GM12878 (cell line): ENCODE data around the gene CHD1L.

Source experiments
- BHLHE40 ChIP-seq, 2 experiments: fragments of 450-650 bp in 1 of 2; IDR thresholded peaks; 2 replicates each; pipeline ENCODE4 v1.6.1; 2011 to 2017; ENCODE audit warnings: low read depth in 2 of 2, borderline replicate concordance in 1 of 2, improper control_type of control experiment in 1 of 2, low read length in 1 of 2, mild to moderate bottlenecking in 1 of 2
- SP1 ChIP-seq: IDR thresholded peaks from one replicate; pipeline ENCODE4 v1.6.1; 2011; ENCODE audit warnings: low read depth, low read length
- SPI1 ChIP-seq: IDR thresholded peaks from 2 replicates; pipeline ENCODE4 v1.6.1; 2011; ENCODE audit warnings: low read depth, mild to moderate bottlenecking, low read length, moderate library complexity, borderline replicate concordance; ENCODE audit not compliant: insufficient read depth
- TBL1XR1 ChIP-seq: IDR thresholded peaks from 2 replicates; pipeline ENCODE4 v1.6.1; 2012; ENCODE audit warnings: low read depth, low read length, improper control_type of control experiment
- TF ChIP-seq, protein P1 (sequence below), 3 experiments: IDR thresholded peaks in 2 of 3; conservative IDR thresholded peaks in 1 of 3; 2 replicates each; pipeline ENCODE4 v1.5.1; 2011; ENCODE audit warnings: low read depth in 3 of 3, low read length in 3 of 3, mild to moderate bottlenecking in 3 of 3, control low read depth in 2 of 3, moderate library complexity in 2 of 3, inconsistent platforms in 1 of 3, mixed read lengths in 1 of 3; ENCODE audit not compliant: control insufficient read depth in 2 of 3, insufficient read depth in 1 of 3; ENCODE audit errors: extremely low read depth in 1 of 3
- TF ChIP-seq, protein P2 (sequence below): IDR thresholded peaks from 2 replicates; pipeline ENCODE4 v1.6.1; 2012; ENCODE audit warnings: mild to moderate bottlenecking, low read depth, low read length

DNA sequence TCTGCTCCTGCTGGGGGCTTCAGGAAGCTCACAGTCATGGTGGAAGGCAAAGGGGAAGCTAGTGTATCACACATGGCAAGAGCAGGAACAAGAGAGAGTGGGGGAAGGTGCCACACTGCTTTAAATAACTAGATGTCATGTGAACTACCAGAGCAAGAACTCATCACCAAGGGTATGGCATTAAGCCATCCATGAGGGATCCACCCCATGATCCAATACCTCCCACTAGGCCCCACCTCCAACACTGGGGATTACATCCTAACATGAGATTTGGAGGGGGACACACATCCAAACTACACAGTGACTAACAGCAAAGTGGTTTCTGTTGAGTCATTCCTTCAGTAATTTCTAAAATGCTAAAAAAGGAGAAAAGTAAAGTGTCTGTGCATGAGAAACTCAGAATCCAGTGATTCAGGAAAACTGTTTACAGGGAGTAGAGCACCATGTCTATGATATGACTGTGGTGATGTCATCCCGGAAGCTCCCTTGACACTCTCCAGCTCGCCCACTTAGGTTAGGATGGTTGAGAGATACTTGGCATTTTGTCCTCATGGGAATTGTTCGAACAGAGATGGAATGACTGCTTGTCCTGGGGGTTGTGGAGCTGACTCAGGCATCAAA, 50.3 kb downstream of the CHD1L start:
- no peak for TF ChIP-seq SP1
- TF ChIP-seq, protein P1, sequence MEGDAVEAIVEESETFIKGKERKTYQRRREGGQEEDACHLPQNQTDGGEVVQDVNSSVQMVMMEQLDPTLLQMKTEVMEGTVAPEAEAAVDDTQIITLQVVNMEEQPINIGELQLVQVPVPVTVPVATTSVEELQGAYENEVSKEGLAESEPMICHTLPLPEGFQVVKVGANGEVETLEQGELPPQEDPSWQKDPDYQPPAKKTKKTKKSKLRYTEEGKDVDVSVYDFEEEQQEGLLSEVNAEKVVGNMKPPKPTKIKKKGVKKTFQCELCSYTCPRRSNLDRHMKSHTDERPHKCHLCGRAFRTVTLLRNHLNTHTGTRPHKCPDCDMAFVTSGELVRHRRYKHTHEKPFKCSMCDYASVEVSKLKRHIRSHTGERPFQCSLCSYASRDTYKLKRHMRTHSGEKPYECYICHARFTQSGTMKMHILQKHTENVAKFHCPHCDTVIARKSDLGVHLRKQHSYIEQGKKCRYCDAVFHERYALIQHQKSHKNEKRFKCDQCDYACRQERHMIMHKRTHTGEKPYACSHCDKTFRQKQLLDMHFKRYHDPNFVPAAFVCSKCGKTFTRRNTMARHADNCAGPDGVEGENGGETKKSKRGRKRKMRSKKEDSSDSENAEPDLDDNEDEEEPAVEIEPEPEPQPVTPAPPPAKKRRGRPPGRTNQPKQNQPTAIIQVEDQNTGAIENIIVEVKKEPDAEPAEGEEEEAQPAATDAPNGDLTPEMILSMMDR (IDR thresholded peaks at IDR 0.05 in 2 of 3, conservative IDR thresholded peaks at IDR 0.05 in 1 of 3; ENCODE audit: control insufficient read depth in 2 of 3, extremely low read depth in 1 of 3, insufficient read depth in 1 of 3, low read depth in 3 of 3, low read length in 3 of 3): no peak
- TF ChIP-seq BHLHE40 (IDR thresholded peaks at IDR 0.05; ENCODE audit: borderline replicate concordance in 1 of 2, low read depth in 2 of 2, low read length in 1 of 2): no peak
- TF ChIP-seq, protein P2, sequence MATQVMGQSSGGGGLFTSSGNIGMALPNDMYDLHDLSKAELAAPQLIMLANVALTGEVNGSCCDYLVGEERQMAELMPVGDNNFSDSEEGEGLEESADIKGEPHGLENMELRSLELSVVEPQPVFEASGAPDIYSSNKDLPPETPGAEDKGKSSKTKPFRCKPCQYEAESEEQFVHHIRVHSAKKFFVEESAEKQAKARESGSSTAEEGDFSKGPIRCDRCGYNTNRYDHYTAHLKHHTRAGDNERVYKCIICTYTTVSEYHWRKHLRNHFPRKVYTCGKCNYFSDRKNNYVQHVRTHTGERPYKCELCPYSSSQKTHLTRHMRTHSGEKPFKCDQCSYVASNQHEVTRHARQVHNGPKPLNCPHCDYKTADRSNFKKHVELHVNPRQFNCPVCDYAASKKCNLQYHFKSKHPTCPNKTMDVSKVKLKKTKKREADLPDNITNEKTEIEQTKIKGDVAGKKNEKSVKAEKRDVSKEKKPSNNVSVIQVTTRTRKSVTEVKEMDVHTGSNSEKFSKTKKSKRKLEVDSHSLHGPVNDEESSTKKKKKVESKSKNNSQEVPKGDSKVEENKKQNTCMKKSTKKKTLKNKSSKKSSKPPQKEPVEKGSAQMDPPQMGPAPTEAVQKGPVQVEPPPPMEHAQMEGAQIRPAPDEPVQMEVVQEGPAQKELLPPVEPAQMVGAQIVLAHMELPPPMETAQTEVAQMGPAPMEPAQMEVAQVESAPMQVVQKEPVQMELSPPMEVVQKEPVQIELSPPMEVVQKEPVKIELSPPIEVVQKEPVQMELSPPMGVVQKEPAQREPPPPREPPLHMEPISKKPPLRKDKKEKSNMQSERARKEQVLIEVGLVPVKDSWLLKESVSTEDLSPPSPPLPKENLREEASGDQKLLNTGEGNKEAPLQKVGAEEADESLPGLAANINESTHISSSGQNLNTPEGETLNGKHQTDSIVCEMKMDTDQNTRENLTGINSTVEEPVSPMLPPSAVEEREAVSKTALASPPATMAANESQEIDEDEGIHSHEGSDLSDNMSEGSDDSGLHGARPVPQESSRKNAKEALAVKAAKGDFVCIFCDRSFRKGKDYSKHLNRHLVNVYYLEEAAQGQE: no peak
- no peak for TF ChIP-seq TBL1XR1
- TF ChIP-seq SPI1: no peak
